Activated B cell treated with CpG ODN at 0.5 μM for 24 hours (primary cell): Measurements from ENCODE around the gene DMRTB1. TPM values are rescaled to one million over a fixed set of nuclear protein-coding genes. Genes with fewer than 3 reads are reported as not detected.

Experiments used
- ATAC-seq: fragments of 200-7000 bp; cut with Tn5 transposase; one replicate; pipeline ENCODE4 v1.10.0; 2021; ENCODE audit warnings: low read depth, mild to moderate bottlenecking, moderate library complexity
- CTCF ChIA-PET: fragments of 350-600 bp; sonication (Branson Sonifier 250); formaldehyde crosslinking; loops from one replicate; lab custom pipeline; 2021; ENCODE audit warnings: antibody characterized with exemption; lab: Charles Lee
- POLR2A ChIA-PET: fragments of 350-600 bp; sonication (Branson Sonifier 250); formaldehyde crosslinking; loops from one replicate; lab custom pipeline; 2021; ENCODE audit warnings: antibody characterized with exemption; lab: Charles Lee
- DNase-seq: peaks from one replicate; pipeline ENCODE4 v3.0.0; 2022
- H3K27ac Mint-ChIP-seq: one replicate; pipeline ENCODE4 v1.8.0; 2020; ENCODE audit warnings: mixed read lengths
- H3K27me3 Mint-ChIP-seq: one replicate; pipeline ENCODE4 v1.8.0; 2021; ENCODE audit warnings: mixed read lengths
- H3K36me3 Mint-ChIP-seq: one replicate; pipeline ENCODE4 v1.8.0; 2021; ENCODE audit warnings: low read depth, mixed read lengths
- H3K4me1 Mint-ChIP-seq: one replicate; pipeline ENCODE4 v1.8.0; 2021; ENCODE audit warnings: mixed read lengths
- H3K4me3 Mint-ChIP-seq: one replicate; pipeline ENCODE4 v1.8.0; 2020; ENCODE audit warnings: mild to moderate bottlenecking, mixed read lengths
- H3K9me3 Mint-ChIP-seq: one replicate; pipeline ENCODE4 v1.8.0; 2020; ENCODE audit warnings: mixed read lengths
- intact Hi-C: fragments of 100-400 bp; cut with micrococcal nuclease; formaldehyde crosslinking; loops from one replicate; pipeline ENCODE4 v1.15.1; 2024
- total RNA-seq: library from RNA; stranded (reverse); gene quantifications from 2 replicates; pipeline ENCODE4 v1.2.3, GENCODE V29; 2022
- TF ChIP-seq, protein P1 (sequence below): fragments of 200-600 bp; IDR thresholded peaks from one replicate; pipeline ENCODE4 v1.8.0; 2022; ENCODE audit warnings: antibody characterized with exemption, mild to moderate bottlenecking

The DMRTB1 gene
- total RNA-seq, 1 donor from 2014 or later = not detected

DNA sequence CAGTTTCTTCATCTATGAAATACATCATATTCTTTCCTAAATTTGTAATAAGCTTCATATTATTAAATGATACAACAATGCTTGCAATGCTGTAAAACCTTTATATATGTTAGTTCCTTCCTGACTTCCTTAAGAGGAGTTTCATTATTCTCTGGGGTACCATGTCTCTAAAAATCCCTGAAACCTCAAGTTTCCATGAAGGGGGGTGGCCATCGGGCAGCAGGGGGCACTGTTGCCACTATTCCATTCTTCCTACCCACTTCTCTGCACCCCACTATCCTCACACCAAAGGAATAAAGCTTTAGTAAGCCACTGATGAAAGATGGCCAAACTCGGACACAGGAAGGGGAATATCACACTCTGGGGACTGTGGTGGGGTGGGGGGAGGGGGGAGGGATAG, 9.0 kb upstream of the DMRTB1 start:
- ATAC-seq = no peak
- Mint-ChIP-seq H3K27ac (no peak overlapping the region), H3K9me3 (no peaks in the 10 kb centered on the region), H3K27me3 (peaks cover 18% of the 10 kb centered on the region), H3K4me1 (no peaks in the 10 kb centered on the region), H3K36me3 (no peaks in the 10 kb centered on the region), H3K4me3 (no peak overlapping the region)
- DNase-seq = no peak
- POLR2A ChIA-PET = no interaction called here
- intact Hi-C loops = no loop called here
- CTCF ChIA-PET = no interaction called here
- TF ChIP-seq, protein P1, sequence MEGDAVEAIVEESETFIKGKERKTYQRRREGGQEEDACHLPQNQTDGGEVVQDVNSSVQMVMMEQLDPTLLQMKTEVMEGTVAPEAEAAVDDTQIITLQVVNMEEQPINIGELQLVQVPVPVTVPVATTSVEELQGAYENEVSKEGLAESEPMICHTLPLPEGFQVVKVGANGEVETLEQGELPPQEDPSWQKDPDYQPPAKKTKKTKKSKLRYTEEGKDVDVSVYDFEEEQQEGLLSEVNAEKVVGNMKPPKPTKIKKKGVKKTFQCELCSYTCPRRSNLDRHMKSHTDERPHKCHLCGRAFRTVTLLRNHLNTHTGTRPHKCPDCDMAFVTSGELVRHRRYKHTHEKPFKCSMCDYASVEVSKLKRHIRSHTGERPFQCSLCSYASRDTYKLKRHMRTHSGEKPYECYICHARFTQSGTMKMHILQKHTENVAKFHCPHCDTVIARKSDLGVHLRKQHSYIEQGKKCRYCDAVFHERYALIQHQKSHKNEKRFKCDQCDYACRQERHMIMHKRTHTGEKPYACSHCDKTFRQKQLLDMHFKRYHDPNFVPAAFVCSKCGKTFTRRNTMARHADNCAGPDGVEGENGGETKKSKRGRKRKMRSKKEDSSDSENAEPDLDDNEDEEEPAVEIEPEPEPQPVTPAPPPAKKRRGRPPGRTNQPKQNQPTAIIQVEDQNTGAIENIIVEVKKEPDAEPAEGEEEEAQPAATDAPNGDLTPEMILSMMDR = no peak

DNA sequence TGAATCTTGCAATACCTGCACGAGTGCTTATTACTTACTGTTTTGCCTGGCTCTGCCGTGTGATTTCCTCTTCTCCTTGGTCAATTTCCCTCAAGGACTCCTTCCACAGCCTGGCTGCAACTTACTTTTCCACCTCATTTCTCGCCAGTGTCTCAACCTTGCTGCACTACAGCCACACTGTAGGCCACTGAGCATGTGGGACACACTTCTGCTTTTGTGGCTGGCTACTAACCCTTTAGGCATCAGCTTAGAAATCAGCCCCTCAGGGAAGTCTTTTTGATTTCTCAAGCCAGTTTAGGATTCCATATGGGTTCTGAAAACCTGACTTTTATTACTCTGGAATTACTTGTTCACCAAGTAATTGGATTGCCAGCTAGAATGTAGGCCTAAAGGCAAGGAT, 5.2 kb upstream of the DMRTB1 start:
- ATAC-seq (no peak), DNase-seq (no peak)
- H3K4me3 Mint-ChIP-seq = no peak overlapping the region
- TF ChIP-seq, protein P1 = no peak
- intact Hi-C loops = no loop called here
- peaks cover 19% of the 10 kb centered on the region for H3K27me3 Mint-ChIP-seq
- no peaks in the 10 kb centered on the region for H3K36me3 Mint-ChIP-seq
- POLR2A ChIA-PET = no interaction called here
- no peaks in the 10 kb centered on the region for H3K9me3 Mint-ChIP-seq
- no peaks in the 10 kb centered on the region for H3K4me1 Mint-ChIP-seq
- CTCF ChIA-PET = no interaction called here
- no peak overlapping the region for H3K27ac Mint-ChIP-seq

DNA sequence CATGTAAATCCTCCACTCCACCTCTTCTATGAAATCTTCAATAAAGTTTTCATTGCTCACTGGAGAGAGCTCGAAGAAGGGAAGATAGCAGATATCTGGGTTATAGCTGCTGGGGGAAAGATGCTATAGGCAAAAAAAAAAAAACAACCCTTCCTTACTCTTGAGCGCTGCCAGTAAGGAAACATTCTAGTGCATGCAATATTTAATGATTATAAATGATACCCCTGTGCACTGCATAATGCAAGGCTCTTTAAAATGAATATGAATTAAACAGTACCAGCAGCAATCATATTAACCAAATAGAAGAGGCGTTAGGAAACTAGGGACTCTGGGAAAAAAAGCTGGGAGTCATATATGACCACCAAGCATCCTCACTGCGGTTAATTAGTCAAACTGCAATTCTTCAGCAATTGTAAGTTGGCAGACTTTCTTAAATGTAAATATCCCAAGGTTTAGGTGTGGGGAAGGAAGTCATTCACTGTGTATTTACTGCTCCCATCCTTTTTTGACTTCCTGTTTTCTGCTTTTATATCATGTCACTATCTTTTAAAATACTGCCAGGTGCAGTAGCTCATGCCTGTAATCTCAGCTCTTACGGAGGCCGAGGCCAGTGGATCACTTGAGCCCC, 3.7 kb upstream of the DMRTB1 start:
- H3K4me3 Mint-ChIP-seq = no peak overlapping the region
- no peak overlapping the region for H3K27ac Mint-ChIP-seq
- TF ChIP-seq, protein P1 = no peak
- DNase-seq (no peak), ATAC-seq (no peak)
- ChIA-PET CTCF (no interaction called here), POLR2A (no interaction called here)
- peaks cover 9% of the 10 kb centered on the region for H3K27me3 Mint-ChIP-seq
- H3K9me3 Mint-ChIP-seq = no peaks in the 10 kb centered on the region
- intact Hi-C loops = no loop called here
- H3K36me3 Mint-ChIP-seq = no peaks in the 10 kb centered on the region
- no peaks in the 10 kb centered on the region for H3K4me1 Mint-ChIP-seq

DNA sequence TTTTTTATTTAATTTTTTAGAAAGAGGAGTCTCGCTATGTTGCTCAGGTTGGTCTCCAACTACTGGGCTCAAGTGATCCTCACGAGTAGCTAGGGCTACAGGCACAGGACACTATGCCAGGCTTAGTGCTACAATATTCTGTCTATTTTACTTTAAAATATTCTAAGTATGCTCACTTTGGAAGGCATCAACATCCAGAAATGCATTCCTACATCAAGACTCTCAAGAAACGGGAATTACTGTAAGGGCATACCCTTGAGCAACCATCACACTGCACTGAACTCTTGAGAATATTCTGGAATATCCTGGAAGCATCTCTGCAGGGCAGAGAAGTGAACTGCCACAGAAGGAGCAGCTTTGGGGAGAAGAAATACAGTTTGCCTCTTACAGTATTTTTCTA, 565 bp upstream of the DMRTB1 start:
- POLR2A ChIA-PET = no interaction called here
- TF ChIP-seq, protein P1 = no peak
- intact Hi-C loops = no loop called here

DNA sequence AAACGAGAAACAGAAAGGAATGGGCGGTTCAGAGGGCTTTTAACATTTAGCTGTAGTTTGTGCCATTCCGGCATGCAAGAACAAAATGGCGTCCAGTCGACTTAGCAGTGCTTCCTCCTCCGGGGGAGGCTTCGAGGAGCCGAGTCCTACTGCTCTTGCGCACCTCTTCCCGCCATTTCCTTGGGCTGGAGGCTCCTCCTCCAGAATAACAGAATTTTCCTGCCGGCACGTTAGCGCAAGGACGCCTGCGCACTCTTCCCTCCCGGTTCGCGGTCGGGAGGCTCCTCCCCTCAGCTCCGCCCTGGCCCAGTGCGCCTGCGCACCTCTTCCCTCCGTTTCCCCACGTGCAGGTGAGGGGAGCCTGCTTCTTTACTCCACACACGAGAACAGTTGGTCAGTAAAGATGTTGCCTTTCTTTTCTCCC, 1.0 kb downstream of the DMRTB1 start:
- no peaks in the 10 kb centered on the region for H3K36me3 Mint-ChIP-seq
- ChIA-PET CTCF (no interaction called here), POLR2A (no interaction called here)
- ATAC-seq = no peak
- no peaks in the 10 kb centered on the region for H3K4me1 Mint-ChIP-seq
- no peak overlapping the region for H3K27ac Mint-ChIP-seq
- no peak for DNase-seq
- H3K27me3 Mint-ChIP-seq = peaks cover 8% of the 10 kb centered on the region
- TF ChIP-seq, protein P1 = no peak
- H3K4me3 Mint-ChIP-seq = no peak overlapping the region
- no peaks in the 10 kb centered on the region for H3K9me3 Mint-ChIP-seq
- intact Hi-C loops = no loop called here

More for the DNA sequence above, 565 bp upstream of the DMRTB1 start:
- Mint-ChIP-seq H3K27me3 (peaks cover 11% of the 10 kb centered on the region), H3K4me3 (no peak overlapping the region), H3K27ac (no peak overlapping the region), H3K4me1 (no peaks in the 10 kb centered on the region), H3K36me3 (no peaks in the 10 kb centered on the region), H3K9me3 (no peaks in the 10 kb centered on the region)
- ATAC-seq = no peak
- CTCF ChIA-PET = no interaction called here
- no peak for DNase-seq
